GM12892 (cell line): ENCODE measurements around the gene ARHGAP11B.
"Not testable (repeated sequence)": the region's sequence is repeated elsewhere in the genome, so short reads cannot be mapped to it uniquely, and the experiment has no call there.

Experiments used
- DNase-seq: peaks from one replicate; pipeline ENCODE4 v3.0.0; 2011; ENCODE audit not compliant: insufficient read length
- FAIRE-seq: peaks from 2 replicates; lab custom pipeline; 2011; peaks lifted over from hg19 to GRCh38; lab: Jason Lieb, UNC
- POLR2A ChIP-seq: IDR thresholded peaks from 2 replicates; pipeline ENCODE4 v1.6.1; 2011; ENCODE audit warnings: low read depth, low read length, control low read depth
- POLR2AphosphoS5 ChIP-seq: IDR thresholded peaks from 2 replicates; pipeline ENCODE4 v1.6.1; 2011; ENCODE audit warnings: low read depth, low read length, control low read depth
- TAF1 ChIP-seq: IDR thresholded peaks from 2 replicates; pipeline ENCODE4 v1.6.1; 2011; ENCODE audit warnings: low read depth, mild to moderate bottlenecking, control low read depth, low read length, borderline replicate concordance

The ARHGAP11B gene

GRCh38 chr15:30675126-30675525 lies 49.2 kb downstream of the ARHGAP11B start:
- DNase-seq (no peak), FAIRE-seq (no peak)
- TF ChIP-seq TAF1 (no peak), POLR2AphosphoS5 (no peak), POLR2A (no peak)

GRCh38 chr15:30675891-30676290 lies 50.0 kb downstream of the ARHGAP11B start:
- not testable (repeated sequence) for DNase-seq, FAIRE-seq

- DNase-seq, FAIRE-seq: not testable (repeated sequence)
These were observed 55.1 kb downstream of the ARHGAP11B start for GRCh38 chr15:30680997-30681396.

GRCh38 chr15:30685709-30686285 lies 59.9 kb downstream of the ARHGAP11B start:
- FAIRE-seq, DNase-seq: not testable (repeated sequence)

GRCh38 chr15:30686651-30687050 lies 60.7 kb downstream of the ARHGAP11B start:
- FAIRE-seq, DNase-seq: not testable (repeated sequence)
